Left ventricle myocardium superior (tissue), 1 donor: ENCODE data around the gene TSC22D1. TPM values are rescaled to one million over a fixed set of nuclear protein-coding genes. Genes with fewer than 3 reads are reported as not detected.
A peak's percentile ranks its signal among the peaks of the same experiment; 100 is the strongest.
"Not testable (repeated sequence)": the region's sequence is repeated elsewhere in the genome, so short reads cannot be mapped to it uniquely, and the experiment has no call there.

ENCODE experiments used
- ATAC-seq: fragments of 200-7000 bp; cut with Tn5 transposase; one replicate; pipeline ENCODE4 v1.9.1; 2020; ENCODE audit warnings: mild to moderate bottlenecking, moderate library complexity
- DNase-seq: peaks from one replicate; pipeline ENCODE4 v3.0.0-alpha.2; 2020
- intact Hi-C: fragments of 100-400 bp; cut with micrococcal nuclease; formaldehyde crosslinking; loops from one replicate; pipeline ENCODE4 v1.11.0; 2022
- total RNA-seq: library from RNA; stranded (reverse); fragmentation: NEBNext Ultra II Directional; extraction: Animal tissue kit (Norgen Biotek cat#: 25700); gene quantifications from one replicate; pipeline ENCODE4 v1.2.1, GENCODE V29; 2021
- donor health status: DM: no; HTN: yes; CAD: no; lungs with severe emphysema.

Gene TSC22D1
- total RNA-seq, 1 donor from 2014 or later: 180 TPM

GRCh38 chr13:44464471-44464870, 111.7 kb downstream of the TSC22D1 start:
- peak; percentile 19 for ATAC-seq
- intact Hi-C loops: no loop called here
- DNase-seq: no peak

- ATAC-seq (no peak), DNase-seq (no peak)
- intact Hi-C loops: no loop called here
Observed at GRCh38 chr13:44463759-44464158, 112.4 kb downstream of the TSC22D1 start.

- intact Hi-C loops: no loop called here
- DNase-seq: no peak
- ATAC-seq: no peak
Observed at GRCh38 chr13:44459674-44460073, 116.5 kb downstream of the TSC22D1 start.

GRCh38 chr13:44458313-44458975, 117.7 kb downstream of the TSC22D1 start:
- no peak for ATAC-seq
- intact Hi-C loops: no loop called here
- no peak for DNase-seq

GRCh38 chr13:44456212-44456611, 119.9 kb downstream of the TSC22D1 start:
- intact Hi-C loops, ATAC-seq, DNase-seq: not testable (repeated sequence)

GRCh38 chr13:44455769-44456168, 120.4 kb downstream of the TSC22D1 start:
- intact Hi-C loops: no loop called here
- no peak for ATAC-seq

GRCh38 chr13:44453881-44454280, 122.2 kb downstream of the TSC22D1 start:
- intact Hi-C loops: no loop called here
- ATAC-seq: no peak
- no peak for DNase-seq

More at GRCh38 chr13:44455769-44456168, 120.4 kb downstream of the TSC22D1 start:
- no peak for DNase-seq

GRCh38 chr13:44453069-44453468, 123.1 kb downstream of the TSC22D1 start:
- DNase-seq (no peak), ATAC-seq (no peak)
- intact Hi-C loops: no loop called here

GRCh38 chr13:44452418-44452817, 123.7 kb downstream of the TSC22D1 start:
- DNase-seq: no peak
- intact Hi-C loops: no loop called here
- ATAC-seq: no peak

- intact Hi-C loops: no loop called here
- no peak for DNase-seq
- no peak for ATAC-seq
Observed at GRCh38 chr13:44451651-44452050, 124.5 kb downstream of the TSC22D1 start.

GRCh38 chr13:44451126-44451525, 125.0 kb downstream of the TSC22D1 start:
- ATAC-seq (no peak), DNase-seq (no peak)
- intact Hi-C loops: no loop called here

- no peak for DNase-seq
- no peak for ATAC-seq
- intact Hi-C loops: no loop called here
Observed at GRCh38 chr13:44449999-44450821, 125.9 kb downstream of the TSC22D1 start.

GRCh38 chr13:44448875-44449274, 127.3 kb downstream of the TSC22D1 start:
- intact Hi-C loops: no loop called here
- no peak for ATAC-seq
- no peak for DNase-seq

- no peak for ATAC-seq
- intact Hi-C loops: no loop called here
- no peak for DNase-seq
Observed at GRCh38 chr13:44448373-44448772, 127.8 kb downstream of the TSC22D1 start.

- intact Hi-C loops: no loop called here
- DNase-seq: no peak
- no peak for ATAC-seq
Observed at GRCh38 chr13:44447783-44448321, 128.3 kb downstream of the TSC22D1 start.

- ATAC-seq (no peak), DNase-seq (no peak)
- intact Hi-C loops: no loop called here
Observed at GRCh38 chr13:44440046-44440608, 136.0 kb downstream of the TSC22D1 start.

GRCh38 chr13:44439452-44440024, 136.6 kb downstream of the TSC22D1 start:
- DNase-seq (no peak), ATAC-seq (no peak)
- intact Hi-C loops: loop anchor here (5.0 kb wide), 2 partner anchors 202 to 387 kb away; no protein-coding TSS in a partner anchor

GRCh38 chr13:44438234-44438579, 137.9 kb downstream of the TSC22D1 start:
- ATAC-seq: no peak
- intact Hi-C loops: loop anchor here (5.0 kb wide), 2 partner anchors 201 to 386 kb away; no protein-coding TSS in a partner anchor

GRCh38 chr13:44437356-44438233, 138.5 kb downstream of the TSC22D1 start:
- intact Hi-C loops: loop anchor here (2.0 to 5.0 kb wide), 3 partner anchors 200 to 529 kb away; no protein-coding TSS in a partner anchor
- ATAC-seq (peak; percentile 2), DNase-seq (no peak)

More at GRCh38 chr13:44438234-44438579, 137.9 kb downstream of the TSC22D1 start:
- no peak for DNase-seq
